ENCODE results near the gene PKP4.

DNA sequence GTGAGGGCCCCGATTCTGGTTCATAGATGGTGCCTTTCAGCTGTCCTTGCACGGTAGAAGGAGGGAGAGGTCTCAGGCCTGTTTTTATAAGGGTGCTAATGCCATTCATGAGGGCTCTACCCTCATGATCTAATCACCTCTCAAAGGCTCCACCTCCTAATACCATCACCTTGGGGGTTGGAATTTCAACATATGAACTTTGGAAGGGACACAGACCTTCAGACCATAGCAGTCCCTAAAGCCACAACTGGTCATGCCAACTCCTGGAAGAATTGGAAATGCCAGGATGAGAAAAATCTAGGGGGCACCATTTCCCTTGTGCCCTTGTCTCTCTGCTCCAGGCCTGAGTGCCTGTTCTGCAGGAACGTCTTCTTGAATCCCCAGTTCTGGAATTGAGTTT, 213.5 kb downstream of the PKP4 start:
- no peak for TF ChIP-seq EZH2phosphoT487 (IDR thresholded peaks at IDR 0.05; ENCODE audit: borderline replicate concordance, low read depth, low read length)
- TF ChIP-seq, protein P1, sequence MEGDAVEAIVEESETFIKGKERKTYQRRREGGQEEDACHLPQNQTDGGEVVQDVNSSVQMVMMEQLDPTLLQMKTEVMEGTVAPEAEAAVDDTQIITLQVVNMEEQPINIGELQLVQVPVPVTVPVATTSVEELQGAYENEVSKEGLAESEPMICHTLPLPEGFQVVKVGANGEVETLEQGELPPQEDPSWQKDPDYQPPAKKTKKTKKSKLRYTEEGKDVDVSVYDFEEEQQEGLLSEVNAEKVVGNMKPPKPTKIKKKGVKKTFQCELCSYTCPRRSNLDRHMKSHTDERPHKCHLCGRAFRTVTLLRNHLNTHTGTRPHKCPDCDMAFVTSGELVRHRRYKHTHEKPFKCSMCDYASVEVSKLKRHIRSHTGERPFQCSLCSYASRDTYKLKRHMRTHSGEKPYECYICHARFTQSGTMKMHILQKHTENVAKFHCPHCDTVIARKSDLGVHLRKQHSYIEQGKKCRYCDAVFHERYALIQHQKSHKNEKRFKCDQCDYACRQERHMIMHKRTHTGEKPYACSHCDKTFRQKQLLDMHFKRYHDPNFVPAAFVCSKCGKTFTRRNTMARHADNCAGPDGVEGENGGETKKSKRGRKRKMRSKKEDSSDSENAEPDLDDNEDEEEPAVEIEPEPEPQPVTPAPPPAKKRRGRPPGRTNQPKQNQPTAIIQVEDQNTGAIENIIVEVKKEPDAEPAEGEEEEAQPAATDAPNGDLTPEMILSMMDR (conservative IDR thresholded peaks at IDR 0.05; ENCODE audit: low read length), result no peak

Measured in OCI-LY7 (cell line).